ENCODE data around the gene ZFAND3. TPM values are rescaled to one million over a fixed set of nuclear protein-coding genes. Genes with fewer than 3 reads are reported as not detected.

The ZFAND3 gene, protein sequence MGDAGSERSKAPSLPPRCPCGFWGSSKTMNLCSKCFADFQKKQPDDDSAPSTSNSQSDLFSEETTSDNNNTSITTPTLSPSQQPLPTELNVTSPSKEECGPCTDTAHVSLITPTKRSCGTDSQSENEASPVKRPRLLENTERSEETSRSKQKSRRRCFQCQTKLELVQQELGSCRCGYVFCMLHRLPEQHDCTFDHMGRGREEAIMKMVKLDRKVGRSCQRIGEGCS
- total RNA-seq, result 10 to 100 TPM; 30.5 to 57.4 (median 53.3) TPM

GRCh38 chr6:37819177-37819801 lies at the start of gene ZFAND3:
TSS of gene ZFAND3 (plus strand) at chr6:37819727. CDS start at chr6:37819946, 219 bp downstream.
- DNase-seq, result peak; percentile 89 to 97 (median 97)
- H3K9me3 ChIP-seq, result no peaks in the 10 kb centered on the region
- H3K27ac ChIP-seq, result peak within 1 kb of the TSS; percentile 94 to 99 (median 96)
- peak in 1 of 2 donors; percentile 63 for TF ChIP-seq POLR2A (IDR thresholded peaks at IDR 0.05)
- TF ChIP-seq CTCF (IDR thresholded peaks at IDR 0.05), result peak in 1 of 6 experiments; percentile 5
- peak within 1 kb of the TSS; percentile 76 to 93 (median 91) for H3K4me3 ChIP-seq
- H3K4me1 ChIP-seq, result peaks cover 0 to 37% (median 10%) of the 10 kb centered on the region in 4 donors
- H3K27me3 ChIP-seq, result no peaks in the 10 kb centered on the region
- no peaks in the 10 kb centered on the region for H3K36me3 ChIP-seq

GRCh38 chr6:37774028-37774680 lies 45.4 kb upstream of the ZFAND3 start:
- Histone ChIP-seq H3K9me3 (no peaks in the 10 kb centered on the region), H3K4me1 (no peaks in the 10 kb centered on the region), H3K27me3 (no peaks in the 10 kb centered on the region), H3K4me3 (no peak overlapping the region), H3K36me3 (no peaks in the 10 kb centered on the region), H3K27ac (no peak overlapping the region)
- DNase-seq, result no peak
- TF ChIP-seq CTCF (IDR thresholded peaks at IDR 0.05) (no peak), POLR2A (IDR thresholded peaks at IDR 0.05) (no peak)

DNA sequence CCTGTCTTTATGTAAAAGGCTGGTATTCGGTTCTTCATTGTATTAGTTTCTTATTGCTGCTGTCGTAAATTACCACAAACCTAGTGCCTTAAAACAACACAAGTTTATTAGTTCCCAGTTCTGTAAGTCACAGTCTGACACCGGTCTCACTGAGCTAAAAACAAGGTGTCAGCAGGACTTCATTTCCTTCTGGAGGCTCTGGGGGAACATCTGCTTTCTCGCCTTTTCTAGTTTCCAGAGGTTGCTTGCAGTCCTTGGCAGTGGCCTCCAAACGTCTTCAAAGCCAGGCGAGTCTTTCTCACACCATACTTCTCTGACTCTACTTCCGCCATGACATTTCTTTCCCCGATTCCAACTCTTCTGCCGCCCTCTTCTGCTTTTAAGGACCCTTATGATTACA lies 43.0 kb upstream of the ZFAND3 start:
- no peaks in the 10 kb centered on the region for H3K4me1 ChIP-seq
- no peak for DNase-seq
- H3K27ac ChIP-seq, result no peak overlapping the region
- no peak overlapping the region for H3K4me3 ChIP-seq
- no peak for TF ChIP-seq POLR2A (IDR thresholded peaks at IDR 0.05)
- TF ChIP-seq CTCF (IDR thresholded peaks at IDR 0.05), result no peak
- H3K27me3 ChIP-seq, result no peaks in the 10 kb centered on the region
- no peaks in the 10 kb centered on the region for H3K36me3 ChIP-seq
- H3K9me3 ChIP-seq, result no peaks in the 10 kb centered on the region

- TF ChIP-seq CTCF (IDR thresholded peaks at IDR 0.05) (no peak), POLR2A (IDR thresholded peaks at IDR 0.05) (no peak)
- Histone ChIP-seq H3K36me3 (no peaks in the 10 kb centered on the region), H3K4me1 (no peaks in the 10 kb centered on the region), H3K27ac (no peak overlapping the region), H3K27me3 (no peaks in the 10 kb centered on the region), H3K4me3 (no peak overlapping the region), H3K9me3 (no peaks in the 10 kb centered on the region)
- DNase-seq, result no peak
These were observed 42.2 kb upstream of the ZFAND3 start for GRCh38 chr6:37777272-37777834.

DNA sequence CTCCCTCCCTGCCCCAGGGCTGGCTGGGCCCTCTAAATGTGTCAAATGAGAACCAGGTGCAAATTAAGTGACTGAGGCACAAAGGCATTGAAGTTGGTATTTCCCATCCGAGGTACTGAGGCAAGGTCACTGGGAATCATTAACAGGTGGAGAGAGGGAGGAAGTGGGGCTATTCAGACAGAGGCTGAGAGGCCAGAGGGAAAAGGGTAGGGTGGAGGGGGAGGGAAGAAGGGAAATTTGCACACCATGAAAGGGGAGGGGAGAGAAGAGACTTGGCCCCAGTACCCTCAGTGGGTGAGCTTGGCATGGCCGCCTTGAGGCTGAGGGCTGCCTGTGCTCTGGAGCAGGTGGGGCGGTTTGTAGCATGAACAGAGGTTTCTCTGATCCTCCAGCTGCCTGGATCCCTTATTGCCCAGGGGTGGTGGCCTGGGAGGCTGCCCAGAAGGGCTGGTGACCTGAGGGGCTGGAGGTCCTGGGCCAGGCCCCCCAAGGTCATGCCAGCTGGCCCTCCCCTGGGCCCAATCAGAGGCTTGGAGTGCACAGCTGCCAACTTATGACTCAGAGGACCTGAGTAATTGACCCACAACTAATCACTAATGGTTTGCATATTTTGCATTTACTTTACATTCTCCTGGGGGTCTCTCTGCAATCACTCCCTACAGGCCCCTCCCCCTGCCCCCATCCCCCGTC lies 40.3 kb upstream of the ZFAND3 start:
- Histone ChIP-seq H3K9me3 (no peaks in the 10 kb centered on the region), H3K4me1 (peaks cover 0 to 14% (median 2%) of the 10 kb centered on the region in 4 donors), H3K27ac (no peak overlapping the region), H3K36me3 (no peaks in the 10 kb centered on the region), H3K27me3 (no peaks in the 10 kb centered on the region), H3K4me3 (no peak overlapping the region)
- TF ChIP-seq CTCF (IDR thresholded peaks at IDR 0.05) (no peak), POLR2A (IDR thresholded peaks at IDR 0.05) (no peak)
- no peak for DNase-seq

All from Peyer's patch (tissue), 4 donors.